SK-N-SH (cell line): Measurements from ENCODE around the gene S100Z. TPM values are rescaled to one million over a fixed set of nuclear protein-coding genes. Genes with fewer than 3 reads are reported as not detected.

Experiments used
- CTCF ChIA-PET: fragments of 300-600, 350-600 bp; formaldehyde crosslinking; extraction: SDS; loops from one replicate; lab custom pipeline; 2021; lab: Yijun Ruan, JAX
- POLR2A ChIA-PET: fragments of 350-600 bp; sonication (Branson Sonifier 250); formaldehyde crosslinking; extraction: SDS; loops from one replicate; lab custom pipeline; 2020; ENCODE audit warnings: antibody characterized with exemption, inconsistent platforms; lab: Yijun Ruan, JAX
- DNase-seq: peaks from one replicate; pipeline ENCODE4 v3.0.0; 2012
- H2AFZ ChIP-seq: fragments of 200-600 bp; sonication (generic); 2 replicates; pipeline ENCODE4 v1.8.1; 2016; ENCODE audit warnings: antibody characterized with exemption, mild to moderate bottlenecking, low read depth
- H3F3A ChIP-seq: fragments of 200-600 bp; sonication (generic); replicated peaks from 2 replicates; pipeline ENCODE3; 2016; ENCODE audit warnings: antibody characterized with exemption, mild to moderate bottlenecking; ENCODE audit not compliant: insufficient read depth
- H3K27ac ChIP-seq, 2 experiments: fragments of 200-500 bp in 1 of 2; fragments of 200-600 bp in 1 of 2; sonication (Bioruptor generic) in 1 of 2; sonication (generic), shearing (Covaris generic) in 1 of 2; 2 replicates each; pipeline versions ENCODE4 v1.5.1 to v1.6.1; 2014 to 2016; ENCODE audit warnings: low read depth in 2 of 2, inconsistent platforms in 1 of 2, low read length in 1 of 2, mild to moderate bottlenecking in 1 of 2, mixed read lengths in 1 of 2
- H3K27me3 ChIP-seq: fragments of 200-600 bp; sonication (generic), shearing (Covaris generic); 2 replicates; pipeline ENCODE4 v1.6.1; 2016; ENCODE audit warnings: mixed run types; ENCODE audit not compliant: insufficient read depth
- H3K36me3 ChIP-seq, 2 experiments: fragments of 200-500 bp in 1 of 2; fragments of 200-600 bp in 1 of 2; sonication (Bioruptor generic) in 1 of 2; sonication (generic) in 1 of 2; replicated peaks in 1 of 2; 2 replicates each; pipeline versions ENCODE3 to v1.5.1; 2014 to 2016; ENCODE audit warnings: low read length in 1 of 2, mild to moderate bottlenecking in 1 of 2; ENCODE audit not compliant: insufficient read depth in 2 of 2, control insufficient read depth in 1 of 2
- H3K4me1 ChIP-seq, 2 experiments: fragments of 200-500 bp in 1 of 2; fragments of 200-600 bp in 1 of 2; sonication (Bioruptor generic) in 1 of 2; sonication (generic), shearing (Covaris generic) in 1 of 2; 2 replicates each; pipeline versions ENCODE4 v1.5.1 to v1.6.1; 2014 to 2016; ENCODE audit warnings: low read depth in 1 of 2, low read length in 1 of 2, mixed run types in 1 of 2; ENCODE audit not compliant: insufficient read depth in 2 of 2, control insufficient read depth in 1 of 2
- H3K4me2 ChIP-seq: fragments of 200-600 bp; sonication (generic), shearing (Covaris generic); 2 replicates; pipeline ENCODE4 v1.6.1; 2017; ENCODE audit warnings: mixed run types
- H3K4me3 ChIP-seq, 2 experiments: fragments of 200-500 bp in 1 of 2; fragments of 200-600 bp in 1 of 2; sonication (Bioruptor generic) in 1 of 2; sonication (generic), shearing (Covaris generic) in 1 of 2; 2 replicates each; pipeline versions ENCODE4 v1.5.1 to v1.8.1; 2014 to 2016; ENCODE audit warnings: low read depth in 2 of 2, inconsistent platforms in 1 of 2, low read length in 1 of 2, mild to moderate bottlenecking in 1 of 2, mixed read lengths in 1 of 2, moderate library complexity in 1 of 2
- H3K79me2 ChIP-seq: fragments of 200-600 bp; sonication (generic); 2 replicates; pipeline ENCODE4 v1.8.1; 2017; ENCODE audit warnings: mild to moderate bottlenecking; ENCODE audit not compliant: insufficient read depth
- H3K9ac ChIP-seq: fragments of 200-600 bp; sonication (generic); 2 replicates; pipeline ENCODE4 v1.6.1; 2017; ENCODE audit warnings: mixed run types
- H3K9me2 ChIP-seq: fragments of 200-600 bp; sonication (generic); 2 replicates; pipeline ENCODE4 v1.6.1; 2017; ENCODE audit warnings: mixed run types
- H3K9me3 ChIP-seq: fragments of 200-600 bp; sonication (generic); 2 replicates; pipeline ENCODE4 v1.6.1; 2017; ENCODE audit warnings: mixed run types, mild to moderate bottlenecking, moderate library complexity
- H4K20me1 ChIP-seq: fragments of 200-600 bp; sonication (generic); 2 replicates; pipeline ENCODE4 v1.6.1; 2017; ENCODE audit warnings: mild to moderate bottlenecking, mixed run types; ENCODE audit not compliant: insufficient read depth
- CHD2 ChIP-seq: fragments of 150-350 bp; IDR thresholded peaks from 2 replicates; pipeline ENCODE4 v1.6.1; 2018; ENCODE audit warnings: low read length; ENCODE audit not compliant: partially characterized antibody
- ELF1 ChIP-seq: IDR thresholded peaks from 2 replicates; pipeline ENCODE4 v1.4.0; 2012
- FOSL2 ChIP-seq: IDR thresholded peaks from 2 replicates; pipeline ENCODE4 v1.4.0; 2012; ENCODE audit warnings: low read depth, mild to moderate bottlenecking, moderate library complexity, borderline replicate concordance
- FOXJ3 ChIP-seq: sonication (generic); formaldehyde crosslinking; IDR thresholded peaks from 2 replicates; pipeline ENCODE4 v1.5.1; 2020; ENCODE audit warnings: mild to moderate bottlenecking, missing genetic modification reagents
- FOXM1 ChIP-seq: IDR thresholded peaks from 2 replicates; pipeline ENCODE4 v1.4.0; 2012; ENCODE audit warnings: low read depth, mild to moderate bottlenecking
- GABPA ChIP-seq: IDR thresholded peaks from 2 replicates; pipeline ENCODE4 v1.4.0; 2012; ENCODE audit warnings: low read depth, mild to moderate bottlenecking
- GATA2 ChIP-seq: sonication (generic); formaldehyde crosslinking; IDR thresholded peaks from 2 replicates; pipeline ENCODE4 v1.5.0; 2020; ENCODE audit warnings: mild to moderate bottlenecking, missing genetic modification reagents
- MEF2A ChIP-seq: IDR thresholded peaks from 2 replicates; pipeline ENCODE4 v1.4.0; 2012; ENCODE audit warnings: low read depth, borderline replicate concordance
- MXI1 ChIP-seq: IDR thresholded peaks from 2 replicates; pipeline ENCODE4 v1.6.1; 2012; ENCODE audit warnings: mild to moderate bottlenecking, low read depth, low read length, improper control_type of control experiment
- NFIC ChIP-seq: IDR thresholded peaks from 2 replicates; pipeline ENCODE4 v1.4.0; 2012; ENCODE audit warnings: borderline replicate concordance
- NRF1 ChIP-seq: IDR thresholded peaks from 2 replicates; pipeline ENCODE4 v1.6.1; 2012; ENCODE audit warnings: low read depth, mild to moderate bottlenecking, low read length
- RAD21 ChIP-seq: IDR thresholded peaks from 2 replicates; pipeline ENCODE4 v1.6.1; 2012; ENCODE audit warnings: mild to moderate bottlenecking, low read length
- RCOR1 ChIP-seq: fragments of 150-350 bp; IDR thresholded peaks from 2 replicates; pipeline ENCODE4 v1.6.1; 2017; ENCODE audit warnings: antibody characterized with exemption, low read length
- RFX5 ChIP-seq: IDR thresholded peaks from 2 replicates; pipeline ENCODE4 v1.6.1; 2012; ENCODE audit warnings: mild to moderate bottlenecking, improper control_type of control experiment, low read length
- SIN3A ChIP-seq: IDR thresholded peaks from 2 replicates; pipeline ENCODE4 v1.6.1; 2012; ENCODE audit warnings: low read depth, mild to moderate bottlenecking, low read length, moderate library complexity, borderline replicate concordance
- SMC3 ChIP-seq: IDR thresholded peaks from 2 replicates; pipeline ENCODE4 v1.6.1; 2012; ENCODE audit warnings: low read depth, low read length, improper control_type of control experiment
- YY1 ChIP-seq: IDR thresholded peaks from 2 replicates; pipeline ENCODE4 v1.4.0; 2012; ENCODE audit warnings: low read depth, mild to moderate bottlenecking
- WGBS: methylation state at CpG from one replicate; pipeline ENCODE4 v1.1.6; 2017; ENCODE audit warnings: low lambda C conversion rate; 5-methylcytosine and 5-hydroxymethylcytosine counted together
- polyA plus RNA-seq, 3 experiments: library from polyadenylated mRNA; depleted of rRNA; stranded (reverse); fragments of >200 nt; gene quantifications; 2 replicates each; pipeline ENCODE4 v1.2.3, GENCODE V29; 2012
- TF ChIP-seq, protein P1 (sequence below): IDR thresholded peaks from 2 replicates; pipeline ENCODE4; 2012
- TF ChIP-seq, protein P2 (sequence below): IDR thresholded peaks from 2 replicates; pipeline ENCODE4 v1.4.0; 2012; ENCODE audit warnings: low read depth, borderline replicate concordance
- TF ChIP-seq, protein P3 (sequence below): fragments of 150-350 bp; IDR thresholded peaks from 2 replicates; pipeline ENCODE4 v1.6.1; 2017; ENCODE audit warnings: antibody characterized with exemption, low read length, low read depth, borderline replicate concordance

The S100Z gene
- polyA plus RNA-seq, 1 of the 3 experiments (the other 2 are of a cell fraction) = not detected

DNA sequence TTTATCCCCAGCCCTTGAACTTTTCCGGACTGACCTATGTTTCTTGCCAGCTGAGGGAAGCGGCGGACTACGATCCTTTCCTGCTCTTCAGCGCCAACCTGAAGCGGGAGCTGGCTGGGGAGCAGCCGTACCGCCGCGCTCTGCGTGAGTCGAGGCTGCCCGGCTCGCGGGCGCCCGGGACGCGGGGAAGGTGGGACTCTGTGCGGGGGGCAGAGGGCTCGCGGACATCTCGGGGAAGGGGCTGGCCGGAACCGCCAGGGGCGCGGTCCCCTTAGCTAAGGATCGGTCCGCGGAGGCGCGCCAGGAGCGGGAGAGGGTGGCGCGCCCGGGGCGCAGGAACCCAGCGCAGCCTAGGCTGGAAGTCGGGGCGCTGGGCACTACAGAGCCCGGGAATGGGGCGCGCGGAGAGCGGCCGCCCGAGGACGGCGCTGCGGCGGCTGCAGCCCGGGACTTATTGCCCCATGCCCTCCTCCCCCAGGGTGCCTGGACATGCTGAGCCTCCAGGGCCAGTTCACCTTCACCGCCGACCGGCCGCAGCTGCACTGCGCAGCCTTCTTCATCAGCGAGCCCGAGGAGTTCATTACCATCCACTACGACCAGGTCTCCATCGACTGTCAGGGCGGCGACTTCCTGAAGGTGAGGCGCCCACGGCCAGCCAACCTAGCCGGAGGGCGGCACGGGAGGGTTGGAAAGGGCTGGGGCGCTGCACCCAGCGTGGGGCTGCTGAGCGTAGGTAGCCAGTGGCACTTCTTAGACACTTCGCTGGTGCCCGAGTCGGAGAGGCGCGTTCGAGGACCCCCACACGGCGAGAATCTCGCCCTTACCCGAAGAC lies 104.0 kb downstream of the S100Z start:
- no peaks in the 10 kb centered on the region for H3K36me3 ChIP-seq
- H2AFZ ChIP-seq = no peak overlapping the region
- peaks cover 0 to 4% of the 10 kb centered on the region in 2 experiments; a peak in 1 of 4 replicates for H3K4me1 ChIP-seq
- no peaks in the 10 kb centered on the region for H3F3A ChIP-seq
- ChIA-PET POLR2A (no interaction called here), CTCF (no interaction called here)
- H3K4me2 ChIP-seq = peak overlapping the region; percentile 63; the same call in 1 of the 2 replicates
- peak overlapping the region; percentile 29 to 34 for H3K4me3 ChIP-seq
- no peaks in the 10 kb centered on the region for H3K9me2 ChIP-seq
- H3K79me2 ChIP-seq = no peaks in the 10 kb centered on the region
- no peak overlapping the region for H3K27ac ChIP-seq
- H3K9me3 ChIP-seq = no peaks in the 10 kb centered on the region
- no peak overlapping the region for H3K9ac ChIP-seq
- H4K20me1 ChIP-seq = no peaks in the 10 kb centered on the region
- TF ChIP-seq GATA2 (CRISPR knock-in tag) = no peak
- no peak for TF ChIP-seq RFX5
- no peak for TF ChIP-seq SIN3A
- no peak for TF ChIP-seq GABPA
- TF ChIP-seq, protein P1, sequence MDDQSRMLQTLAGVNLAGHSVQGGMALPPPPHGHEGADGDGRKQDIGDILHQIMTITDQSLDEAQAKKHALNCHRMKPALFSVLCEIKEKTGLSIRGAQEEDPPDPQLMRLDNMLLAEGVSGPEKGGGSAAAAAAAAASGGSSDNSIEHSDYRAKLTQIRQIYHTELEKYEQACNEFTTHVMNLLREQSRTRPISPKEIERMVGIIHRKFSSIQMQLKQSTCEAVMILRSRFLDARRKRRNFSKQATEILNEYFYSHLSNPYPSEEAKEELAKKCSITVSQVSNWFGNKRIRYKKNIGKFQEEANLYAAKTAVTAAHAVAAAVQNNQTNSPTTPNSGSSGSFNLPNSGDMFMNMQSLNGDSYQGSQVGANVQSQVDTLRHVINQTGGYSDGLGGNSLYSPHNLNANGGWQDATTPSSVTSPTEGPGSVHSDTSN = no peak
- no peak for TF ChIP-seq ELF1
- TF ChIP-seq, protein P2, sequence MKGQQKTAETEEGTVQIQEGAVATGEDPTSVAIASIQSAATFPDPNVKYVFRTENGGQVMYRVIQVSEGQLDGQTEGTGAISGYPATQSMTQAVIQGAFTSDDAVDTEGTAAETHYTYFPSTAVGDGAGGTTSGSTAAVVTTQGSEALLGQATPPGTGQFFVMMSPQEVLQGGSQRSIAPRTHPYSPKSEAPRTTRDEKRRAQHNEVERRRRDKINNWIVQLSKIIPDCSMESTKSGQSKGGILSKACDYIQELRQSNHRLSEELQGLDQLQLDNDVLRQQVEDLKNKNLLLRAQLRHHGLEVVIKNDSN = no peak
- TF ChIP-seq YY1 = no peak
- no peak for TF ChIP-seq RAD21
- TF ChIP-seq, protein P3, sequence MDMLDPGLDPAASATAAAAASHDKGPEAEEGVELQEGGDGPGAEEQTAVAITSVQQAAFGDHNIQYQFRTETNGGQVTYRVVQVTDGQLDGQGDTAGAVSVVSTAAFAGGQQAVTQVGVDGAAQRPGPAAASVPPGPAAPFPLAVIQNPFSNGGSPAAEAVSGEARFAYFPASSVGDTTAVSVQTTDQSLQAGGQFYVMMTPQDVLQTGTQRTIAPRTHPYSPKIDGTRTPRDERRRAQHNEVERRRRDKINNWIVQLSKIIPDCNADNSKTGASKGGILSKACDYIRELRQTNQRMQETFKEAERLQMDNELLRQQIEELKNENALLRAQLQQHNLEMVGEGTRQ = no peak
- no peak for TF ChIP-seq RCOR1
- no peak for TF ChIP-seq MXI1
- TF ChIP-seq SMC3 = no peak
- TF ChIP-seq CHD2 = no peak
- TF ChIP-seq NRF1 = no peak
- no peak for TF ChIP-seq NFIC
- TF ChIP-seq FOXJ3 (CRISPR knock-in tag) = no peak
- TF ChIP-seq FOXM1 = no peak
- TF ChIP-seq FOSL2 = no peak
- no peak for TF ChIP-seq MEF2A
- WGBS = 16% methylated on average over 13 of the region's 81 CpGs
- DNase-seq = peak; percentile 62
- peaks cover 35% of the 10 kb centered on the region for H3K27me3 ChIP-seq
